Mesenchymal stem cell (in vitro differentiated cells and primary cell): ENCODE results near the gene CBY1.

ENCODE experiments used
- DNase-seq: peaks from one replicate; pipeline ENCODE4 v3.0.0-alpha.2; 2013
- H2AFZ ChIP-seq: one replicate; pipeline ENCODE4 v1.6.1; 2013; ENCODE audit warnings: low read depth, mild to moderate bottlenecking, control low read depth, inconsistent platforms, low read length, moderate library complexity
- H2AK5ac ChIP-seq: 2 replicates; pipeline ENCODE4 v1.6.1; 2013; ENCODE audit warnings: low read length, moderate library complexity, mild to moderate bottlenecking, inconsistent platforms; ENCODE audit not compliant: severe bottlenecking
- H2BK120ac ChIP-seq: one replicate; pipeline ENCODE4 v1.6.1; 2013; ENCODE audit warnings: low read depth, mild to moderate bottlenecking, inconsistent platforms, low read length, moderate library complexity
- H2BK12ac ChIP-seq, 2 experiments: one replicate each; pipeline ENCODE4 v1.6.1; 2013; ENCODE audit warnings: inconsistent platforms in 2 of 2, low read length in 2 of 2, mild to moderate bottlenecking in 2 of 2, moderate library complexity in 2 of 2, control low read depth in 1 of 2
- H2BK15ac ChIP-seq: one replicate; pipeline ENCODE4 v1.6.1; 2013; ENCODE audit warnings: mild to moderate bottlenecking, low read depth, inconsistent platforms; ENCODE audit not compliant: poor library complexity, severe bottlenecking
- H2BK5ac ChIP-seq: 2 replicates; pipeline ENCODE4 v1.6.1; 2013; ENCODE audit warnings: low read depth, mild to moderate bottlenecking, low read length, control low read depth, inconsistent platforms; ENCODE audit not compliant: poor library complexity, severe bottlenecking
- H3K14ac ChIP-seq, 2 experiments: one replicate each; pipeline ENCODE4 v1.6.1; 2013; ENCODE audit warnings: inconsistent platforms in 2 of 2, low read length in 2 of 2, control low read depth in 1 of 2, mild to moderate bottlenecking in 1 of 2, moderate library complexity in 1 of 2
- H3K18ac ChIP-seq, 2 experiments: one replicate each; pipeline ENCODE4 v1.6.1; 2013; ENCODE audit warnings: inconsistent platforms in 2 of 2, low read length in 2 of 2, control low read depth in 1 of 2, low read depth in 1 of 2, mild to moderate bottlenecking in 1 of 2
- H3K23ac ChIP-seq, 2 experiments: one replicate each; pipeline ENCODE4 v1.6.1; 2013; ENCODE audit warnings: inconsistent platforms in 2 of 2, low read length in 2 of 2, mild to moderate bottlenecking in 2 of 2, moderate library complexity in 2 of 2, control low read depth in 1 of 2
- H3K27ac ChIP-seq: 2 replicates; pipeline ENCODE4 v1.5.1; 2013; ENCODE audit warnings: mild to moderate bottlenecking, moderate library complexity, low read length, control low read depth, inconsistent platforms; ENCODE audit not compliant: poor library complexity, severe bottlenecking
- H3K27me3 ChIP-seq, 2 experiments: 2 replicates each; pipeline versions ENCODE4 v1.6.1 to v1.7.0; 2013; ENCODE audit warnings: low read length in 2 of 2, mild to moderate bottlenecking in 2 of 2, moderate library complexity in 2 of 2, control low read depth in 1 of 2, inconsistent platforms in 1 of 2; ENCODE audit not compliant: control insufficient read depth in 1 of 2, insufficient read depth in 1 of 2
- H3K36me3 ChIP-seq, 2 experiments: 2 replicates each; pipeline versions ENCODE4 v1.6.1 to v1.7.0; 2013; ENCODE audit warnings: low read length in 2 of 2, control low read depth in 1 of 2, inconsistent platforms in 1 of 2, low read depth in 1 of 2, mild to moderate bottlenecking in 1 of 2; ENCODE audit not compliant: insufficient read depth in 2 of 2, control insufficient read depth in 1 of 2
- H3K4ac ChIP-seq, 2 experiments: one replicate each; pipeline ENCODE4 v1.6.1; 2013; ENCODE audit warnings: inconsistent platforms in 2 of 2, low read length in 2 of 2, mild to moderate bottlenecking in 2 of 2, moderate library complexity in 2 of 2, control low read depth in 1 of 2, low read depth in 1 of 2
- H3K4me1 ChIP-seq: 2 replicates; pipeline ENCODE4 v1.6.1; 2013; ENCODE audit warnings: low read depth, low read length, control low read depth; ENCODE audit not compliant: control insufficient read depth, insufficient read depth
- H3K4me2 ChIP-seq: 2 replicates; pipeline ENCODE4 v1.6.1; 2013; ENCODE audit warnings: low read length, mild to moderate bottlenecking, inconsistent platforms; ENCODE audit not compliant: poor library complexity, severe bottlenecking
- H3K4me3 ChIP-seq, 2 experiments: 2 replicates each; pipeline versions ENCODE4 v1.5.1 to v1.7.0; 2013; ENCODE audit warnings: low read length in 2 of 2, mild to moderate bottlenecking in 2 of 2, control low read depth in 1 of 2, low read depth in 1 of 2; ENCODE audit not compliant: insufficient read depth in 1 of 2
- H3K79me1 ChIP-seq: replicated peaks from 2 replicates; pipeline ENCODE4 v1.6.1; 2013; ENCODE audit warnings: mild to moderate bottlenecking, control low read depth, low read length, inconsistent platforms; ENCODE audit not compliant: poor library complexity, severe bottlenecking
- H3K9ac ChIP-seq: 2 replicates; pipeline ENCODE4 v1.7.0; 2013; ENCODE audit warnings: mild to moderate bottlenecking, low read length, moderate library complexity
- H3K9me3 ChIP-seq: 2 replicates; pipeline ENCODE4 v1.7.0; 2013; ENCODE audit warnings: mild to moderate bottlenecking, low read length; ENCODE audit not compliant: control insufficient read depth
- H4K8ac ChIP-seq: one replicate; pipeline ENCODE4 v1.6.1; 2013; ENCODE audit warnings: inconsistent platforms, mild to moderate bottlenecking, low read length, moderate library complexity
- H4K91ac ChIP-seq: one replicate; pipeline ENCODE4 v1.6.1; 2013; ENCODE audit warnings: mild to moderate bottlenecking, low read length, inconsistent platforms
- whole genome bisulfite sequencing: methylation state at CpG from one replicate; pipeline ENCODE4 v1.1.7; 2013; ENCODE audit warnings: mixed read lengths; 5-methylcytosine and 5-hydroxymethylcytosine counted together

The CBY1 gene

DNA sequence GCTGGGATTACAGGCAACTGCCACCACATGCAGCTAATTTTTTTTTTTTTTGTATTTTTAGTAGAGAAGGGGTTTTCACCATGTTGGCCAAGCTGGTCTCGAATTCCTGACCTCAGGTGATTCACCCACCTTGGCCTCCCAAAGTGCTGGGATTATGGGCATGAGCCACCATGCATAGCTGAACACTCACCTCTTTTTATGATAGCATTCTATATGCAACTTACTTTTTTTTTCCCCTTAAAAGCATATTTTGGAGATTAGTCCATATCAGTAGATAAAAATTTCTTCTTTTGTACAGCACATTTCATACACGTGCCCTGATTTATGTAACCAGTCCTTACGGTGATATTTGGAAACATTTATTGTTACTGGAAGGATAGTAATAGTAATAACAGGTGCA lies 63.9 kb downstream of the CBY1 start:
- no peak overlapping the region for H3K14ac ChIP-seq
- H3K79me1 ChIP-seq, result peaks cover 32% of the 10 kb centered on the region
- H4K8ac ChIP-seq, result no peak overlapping the region
- H3K4me2 ChIP-seq, result no peak overlapping the region
- no peak for DNase-seq
- no peak overlapping the region for H2AFZ ChIP-seq
- WGBS, result 100% methylated on average over 3 of the region's 3 CpGs
- no peaks in the 10 kb centered on the region for H3K9me3 ChIP-seq
- H3K18ac ChIP-seq, result no peak overlapping the region
- H3K4me1 ChIP-seq, result peaks cover 11% of the 10 kb centered on the region
- H2BK12ac ChIP-seq, result no peak overlapping the region
- H3K27ac ChIP-seq, result peak overlapping the region; percentile 15
- no peaks in the 10 kb centered on the region for H3K27me3 ChIP-seq
- no peak overlapping the region for H2AK5ac ChIP-seq
- no peak overlapping the region for H2BK5ac ChIP-seq
- no peak overlapping the region for H3K4me3 ChIP-seq
- peaks cover 46 to 75% of the 10 kb centered on the region in 2 experiments for H3K36me3 ChIP-seq
- no peak overlapping the region for H3K9ac ChIP-seq
- no peak overlapping the region for H2BK120ac ChIP-seq
- H4K91ac ChIP-seq, result no peak overlapping the region
- H3K23ac ChIP-seq, result no peak overlapping the region
- H2BK15ac ChIP-seq, result no peak overlapping the region
- H3K4ac ChIP-seq, result no peak overlapping the region

DNA sequence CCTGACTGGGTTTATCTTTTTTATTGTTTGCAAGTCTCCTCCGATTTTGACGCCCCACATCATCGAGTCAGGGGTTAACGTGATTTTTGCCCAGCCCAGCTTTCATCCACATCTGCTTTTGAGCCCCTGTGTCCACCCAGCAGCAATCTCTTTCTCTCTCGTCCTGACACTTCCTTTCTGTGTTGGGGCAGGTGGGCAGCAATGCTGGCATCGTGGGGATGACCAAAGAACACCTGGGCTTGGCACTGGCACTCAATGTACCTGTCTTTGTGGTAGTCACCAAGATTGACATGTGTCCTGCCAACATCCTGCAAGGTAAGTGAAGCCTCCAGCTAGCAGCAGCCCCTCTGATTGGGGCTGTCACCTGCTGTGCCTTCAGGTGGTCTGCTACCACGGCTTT lies 65.1 kb downstream of the CBY1 start:
- H2BK5ac ChIP-seq, result no peak overlapping the region
- no peak overlapping the region for H3K18ac ChIP-seq
- H3K4me2 ChIP-seq, result no peak overlapping the region
- peaks cover 11% of the 10 kb centered on the region for H3K4me1 ChIP-seq
- H2AK5ac ChIP-seq, result no peak overlapping the region
- peaks cover 48 to 76% of the 10 kb centered on the region in 2 experiments for H3K36me3 ChIP-seq
- no peak overlapping the region for H3K4me3 ChIP-seq
- no peaks in the 10 kb centered on the region for H3K27me3 ChIP-seq
- no peak overlapping the region for H3K27ac ChIP-seq
- H2BK12ac ChIP-seq, result peak overlapping the region in 1 of 2 experiments; percentile 11
- H4K8ac ChIP-seq, result no peak overlapping the region
- no peak for DNase-seq
- no peak overlapping the region for H3K23ac ChIP-seq
- peaks cover 27% of the 10 kb centered on the region for H3K79me1 ChIP-seq
- no peaks in the 10 kb centered on the region for H3K9me3 ChIP-seq
- no peak overlapping the region for H2BK120ac ChIP-seq
- H2AFZ ChIP-seq, result no peak overlapping the region
- WGBS, result 96% methylated on average over 6 of the region's 7 CpGs
- no peak overlapping the region for H3K4ac ChIP-seq
- no peak overlapping the region for H2BK15ac ChIP-seq
- no peak overlapping the region for H3K14ac ChIP-seq
- no peak overlapping the region for H3K9ac ChIP-seq
- H4K91ac ChIP-seq, result no peak overlapping the region
